ENCODE measurements around the gene GON4L. TPM values are rescaled to one million over a fixed set of nuclear protein-coding genes. Genes with fewer than 3 reads are reported as not detected.
A peak's percentile ranks its signal among the peaks of the same experiment; 100 is the strongest.

GON4L gene
- total and polyA plus RNA-seq, 2 donors from 2014 or later = 14.2 to 62.1 TPM

DNA sequence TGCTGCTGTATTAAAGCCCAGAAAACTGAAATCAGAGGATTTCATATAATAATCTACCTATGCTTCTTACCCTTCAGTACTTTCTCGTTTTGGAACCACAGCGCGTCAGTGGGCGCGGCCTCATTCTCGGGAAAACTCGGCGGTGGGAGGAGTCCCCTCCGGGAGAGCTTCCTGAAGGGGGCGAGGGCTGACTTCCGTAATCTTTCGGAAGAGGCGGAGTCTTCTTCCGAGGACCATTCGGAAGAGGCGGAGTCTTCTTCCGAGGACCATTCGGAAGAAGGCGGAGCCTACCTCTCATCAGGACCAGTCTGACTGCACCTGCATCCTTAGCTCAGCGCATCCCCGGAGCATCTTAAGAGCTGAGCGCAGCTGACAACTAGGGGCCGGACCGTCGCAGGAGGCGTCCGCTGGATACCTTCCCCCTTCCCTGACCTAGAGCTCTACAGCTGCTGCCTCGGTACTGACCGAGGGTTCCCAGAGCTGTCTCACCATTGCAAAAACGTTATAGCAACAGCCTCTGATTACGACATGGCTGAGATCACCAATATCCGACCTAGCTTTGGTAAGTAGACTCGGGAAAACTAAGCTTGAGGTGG lies 2.3 kb upstream of the GON4L start, which contains the start of gene SYT11:
Gene SYT11 (plus strand): TSS at position 334 of the 596 bp plus-strand sequence. CDS start 195 bp downstream, at position 529.
- H3K4me3 ChIP-seq (ENCODE audit: low read length in 3 of 3) = peak within 1 kb of the TSS; percentile 79 to 90 (median 88)
- peaks cover 0 to 11% (median 5%) of the 10 kb centered on the region in 3 donors for H3K4me1 ChIP-seq (ENCODE audit: control insufficient read depth in 2 of 3, insufficient read depth in 2 of 3, low read depth in 1 of 3, low read length in 3 of 3)
- H3K27ac ChIP-seq (ENCODE audit: low read depth in 2 of 2, low read length in 2 of 2) = peak within 1 kb of the TSS; percentile 90 to 95
- TF ChIP-seq, protein P1, sequence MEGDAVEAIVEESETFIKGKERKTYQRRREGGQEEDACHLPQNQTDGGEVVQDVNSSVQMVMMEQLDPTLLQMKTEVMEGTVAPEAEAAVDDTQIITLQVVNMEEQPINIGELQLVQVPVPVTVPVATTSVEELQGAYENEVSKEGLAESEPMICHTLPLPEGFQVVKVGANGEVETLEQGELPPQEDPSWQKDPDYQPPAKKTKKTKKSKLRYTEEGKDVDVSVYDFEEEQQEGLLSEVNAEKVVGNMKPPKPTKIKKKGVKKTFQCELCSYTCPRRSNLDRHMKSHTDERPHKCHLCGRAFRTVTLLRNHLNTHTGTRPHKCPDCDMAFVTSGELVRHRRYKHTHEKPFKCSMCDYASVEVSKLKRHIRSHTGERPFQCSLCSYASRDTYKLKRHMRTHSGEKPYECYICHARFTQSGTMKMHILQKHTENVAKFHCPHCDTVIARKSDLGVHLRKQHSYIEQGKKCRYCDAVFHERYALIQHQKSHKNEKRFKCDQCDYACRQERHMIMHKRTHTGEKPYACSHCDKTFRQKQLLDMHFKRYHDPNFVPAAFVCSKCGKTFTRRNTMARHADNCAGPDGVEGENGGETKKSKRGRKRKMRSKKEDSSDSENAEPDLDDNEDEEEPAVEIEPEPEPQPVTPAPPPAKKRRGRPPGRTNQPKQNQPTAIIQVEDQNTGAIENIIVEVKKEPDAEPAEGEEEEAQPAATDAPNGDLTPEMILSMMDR (IDR thresholded peaks at IDR 0.05; ENCODE audit: borderline replicate concordance, extremely low read depth, insufficient read depth) = peak; percentile 19
- H3K36me3 ChIP-seq (ENCODE audit: control insufficient read depth in 2 of 3, insufficient read depth in 3 of 3, low read length in 3 of 3) = peaks cover 0 to 4% (median 4%) of the 10 kb centered on the region in 3 donors
- peak within 1 kb of the TSS; percentile 77 to 96 (median 88) for H3K9ac ChIP-seq (ENCODE audit: low read length in 3 of 3)
- peak; percentile 96 to 99 (median 98) for DNase-seq
- no peaks in the 10 kb centered on the region for H3K9me3 ChIP-seq (ENCODE audit: control insufficient read depth in 2 of 3, insufficient read depth in 1 of 3, low read length in 3 of 3)
- H3K27me3 ChIP-seq (ENCODE audit: control insufficient read depth, insufficient read depth, low read length) = no peaks in the 10 kb centered on the region
- intact Hi-C loops (cut with DNase I) = no loop called here
- peak; percentile 90 for FAIRE-seq

DNA sequence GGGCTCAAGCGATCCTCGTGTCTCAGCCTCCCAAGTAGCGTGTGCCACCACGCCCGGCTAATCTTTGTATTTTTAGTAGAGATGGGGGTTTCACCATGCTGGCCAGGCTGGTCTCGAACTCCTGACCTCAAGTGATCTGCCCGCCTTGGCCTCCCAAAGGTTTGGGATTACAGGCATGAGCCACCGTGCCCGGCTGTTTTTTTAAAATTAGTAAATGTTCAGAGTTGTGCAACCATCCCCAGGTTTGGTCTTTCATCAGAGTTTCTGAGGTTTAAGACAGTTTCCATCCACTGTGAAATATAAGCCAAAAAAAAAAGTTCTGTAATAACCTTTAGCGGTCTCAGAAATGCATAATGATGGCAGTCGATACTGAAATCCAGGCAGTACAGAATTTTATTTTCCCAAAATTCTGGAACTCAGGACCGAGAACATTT lies 1.8 kb upstream of the GON4L start:
- intact Hi-C loops (cut with DNase I) = no loop called here
- TF ChIP-seq, protein P1 (IDR thresholded peaks at IDR 0.05; ENCODE audit: borderline replicate concordance, extremely low read depth, insufficient read depth) = no peak
- Histone ChIP-seq H3K27ac (ENCODE audit: low read depth in 2 of 2, low read length in 2 of 2) (peak overlapping the region; percentile 90 to 95), H3K27me3 (ENCODE audit: control insufficient read depth, insufficient read depth, low read length) (no peaks in the 10 kb centered on the region), H3K36me3 (ENCODE audit: control insufficient read depth in 2 of 3, insufficient read depth in 3 of 3, low read length in 3 of 3) (peaks cover 0 to 8% (median 5%) of the 10 kb centered on the region in 3 donors), H3K4me1 (ENCODE audit: control insufficient read depth in 2 of 3, insufficient read depth in 2 of 3, low read depth in 1 of 3, low read length in 3 of 3) (peaks cover 0 to 11% (median 5%) of the 10 kb centered on the region in 3 donors), H3K9ac (ENCODE audit: low read length in 3 of 3) (peak overlapping the region; percentile 77 to 90 (median 88)), H3K9me3 (ENCODE audit: control insufficient read depth in 2 of 3, insufficient read depth in 1 of 3, low read length in 3 of 3) (no peaks in the 10 kb centered on the region), H3K4me3 (ENCODE audit: low read length in 3 of 3) (peak overlapping the region; percentile 77 to 90 (median 79))
- no peak for FAIRE-seq
- DNase-seq = peak in 2 of 5 donors; percentile 12 to 58

DNA sequence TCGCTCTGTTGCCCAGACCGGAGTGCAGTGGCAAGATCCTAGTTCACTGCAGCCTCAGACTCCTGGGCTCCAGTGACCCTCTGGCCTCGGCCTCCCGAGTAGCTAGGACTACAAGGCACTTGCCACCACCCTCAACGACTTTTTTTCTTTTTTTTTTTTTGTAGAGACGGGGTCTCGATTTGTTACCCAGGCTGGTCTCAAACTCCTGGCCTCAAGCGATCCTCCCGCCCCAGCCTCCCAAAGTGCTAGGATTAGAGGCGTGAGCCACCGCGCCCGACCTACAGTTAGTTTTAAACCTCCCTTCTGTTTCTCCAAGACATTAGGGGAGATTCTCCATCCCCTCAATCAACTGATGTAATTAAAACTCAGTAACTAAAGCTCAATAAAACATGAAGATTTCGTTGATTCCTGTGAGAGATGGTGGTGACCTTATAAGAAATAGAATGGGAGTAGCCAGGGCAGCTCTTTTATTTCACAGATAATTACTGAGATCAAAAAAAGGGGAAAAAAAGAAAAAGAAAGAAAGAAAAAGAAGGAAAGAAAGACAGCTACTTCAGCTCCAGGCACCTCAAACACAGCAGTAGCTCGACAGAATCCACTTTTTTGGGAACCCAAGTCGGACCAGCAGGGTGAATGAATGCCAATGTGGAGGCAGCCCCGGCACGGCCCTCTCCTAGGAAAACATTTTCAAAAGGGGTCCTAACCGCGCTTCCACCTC lies 598 bp downstream of the GON4L start:
- Histone ChIP-seq H3K9me3 (ENCODE audit: control insufficient read depth in 2 of 3, insufficient read depth in 1 of 3, low read length in 3 of 3) (no peaks in the 10 kb centered on the region), H3K27me3 (ENCODE audit: control insufficient read depth, insufficient read depth, low read length) (no peaks in the 10 kb centered on the region), H3K4me1 (ENCODE audit: control insufficient read depth in 2 of 3, insufficient read depth in 2 of 3, low read depth in 1 of 3, low read length in 3 of 3) (peaks cover 0 to 11% (median 5%) of the 10 kb centered on the region in 3 donors), H3K4me3 (ENCODE audit: low read length in 3 of 3) (peak overlapping the region; percentile 88 to 96 (median 92)), H3K36me3 (ENCODE audit: control insufficient read depth in 2 of 3, insufficient read depth in 3 of 3, low read length in 3 of 3) (peaks cover 5 to 19% (median 14%) of the 10 kb centered on the region in 3 donors), H3K9ac (ENCODE audit: low read length in 3 of 3) (peak overlapping the region; percentile 87 to 96 (median 88)), H3K27ac (ENCODE audit: low read depth in 2 of 2, low read length in 2 of 2) (peak overlapping the region; percentile 84 to 86)
- intact Hi-C loops (cut with DNase I) = no loop called here
- no peak for DNase-seq
- no peak for FAIRE-seq
- TF ChIP-seq, protein P1 (IDR thresholded peaks at IDR 0.05; ENCODE audit: borderline replicate concordance, extremely low read depth, insufficient read depth) = no peak

All from kidney (tissue), 14 donors.